NK-92 treated with Interleukin-12 subunit alpha and Interleukin-12 subunit beta, amount 100 ng/mL, for 24 hours (cell line): Measurements from ENCODE around the gene KRTAP2-2.
"Not testable (repeated sequence)": the region's sequence is repeated elsewhere in the genome, so short reads cannot be mapped to it uniquely, and the experiment has no call there.

Experiments
- DNase-seq: peaks from one replicate; lab custom pipeline; 2025; lab: John Stamatoyannopoulos, UW

KRTAP2-2 gene

GRCh38 chr17:41064301-41064700, 9.3 kb upstream of the KRTAP2-2 start:
- DNase-seq: no peak

DNA sequence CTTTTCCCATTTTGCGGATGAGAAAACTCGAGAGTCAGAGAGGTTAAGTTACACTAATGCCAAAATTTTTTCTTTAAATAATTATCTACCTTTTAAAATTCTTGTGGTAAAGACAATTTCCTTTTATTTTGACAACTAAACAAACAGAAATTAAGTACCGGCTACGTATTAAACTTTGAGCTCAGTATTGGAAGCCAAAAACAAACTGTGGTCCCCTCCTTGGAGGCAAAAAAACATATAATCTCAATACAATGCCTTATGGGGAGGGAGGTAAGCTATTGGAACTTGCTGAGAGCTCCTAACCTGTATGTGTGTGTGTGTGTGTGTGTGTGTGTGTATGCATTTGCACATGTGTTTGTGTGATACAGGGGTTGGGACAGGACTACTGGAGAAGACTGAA, 8.4 kb upstream of the KRTAP2-2 start:
- no peak for DNase-seq

GRCh38 chr17:41061964-41062363, 6.9 kb upstream of the KRTAP2-2 start:
- no peak for DNase-seq

GRCh38 chr17:41060052-41060604, 5.1 kb upstream of the KRTAP2-2 start, which contains the start of gene KRTAP2-3:
Gene KRTAP2-3, minus strand, starts transcription at chr17:41060114. Its CDS starts 64 bp downstream, at chr17:41060050.
- no peak for DNase-seq

DNA sequence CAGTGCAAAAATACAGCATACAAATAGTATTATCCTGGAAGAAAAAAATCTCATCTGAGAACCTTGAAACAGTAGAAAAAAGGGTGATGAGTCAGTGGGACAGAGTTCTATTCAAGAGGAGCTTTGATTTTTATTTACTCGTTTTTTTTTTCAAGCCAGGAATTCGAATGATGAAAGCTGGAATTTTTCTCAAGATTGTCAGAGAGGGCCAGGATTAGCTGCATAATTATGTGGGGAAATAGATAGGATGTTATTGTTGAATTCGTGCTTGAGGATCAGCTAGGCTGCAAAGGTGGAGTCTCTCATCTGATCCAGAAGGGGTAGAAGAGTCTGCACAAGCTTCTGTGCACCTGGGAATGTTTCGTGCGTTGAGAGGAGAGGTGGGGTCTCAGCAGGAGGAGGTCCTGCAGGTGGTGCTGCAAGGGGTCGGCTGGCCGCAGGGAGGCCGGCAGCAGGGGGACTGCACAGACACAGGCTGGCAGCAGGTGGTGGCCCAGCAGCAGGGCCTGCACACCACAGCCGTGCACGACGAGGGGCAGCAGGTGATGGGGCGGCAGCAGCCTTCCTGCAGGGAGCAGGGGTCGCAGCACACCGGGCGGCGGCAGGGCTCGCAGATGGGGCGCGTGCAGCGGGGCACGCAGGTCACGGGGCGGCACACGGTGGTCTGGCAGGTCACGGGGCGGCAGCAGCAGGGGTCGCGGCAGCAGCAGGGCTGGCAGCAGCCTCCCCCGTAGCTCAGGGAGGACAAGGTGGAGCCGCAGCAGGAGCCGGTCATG, 4.4 kb upstream of the KRTAP2-2 start:
- DNase-seq: not testable (repeated sequence)

DNA sequence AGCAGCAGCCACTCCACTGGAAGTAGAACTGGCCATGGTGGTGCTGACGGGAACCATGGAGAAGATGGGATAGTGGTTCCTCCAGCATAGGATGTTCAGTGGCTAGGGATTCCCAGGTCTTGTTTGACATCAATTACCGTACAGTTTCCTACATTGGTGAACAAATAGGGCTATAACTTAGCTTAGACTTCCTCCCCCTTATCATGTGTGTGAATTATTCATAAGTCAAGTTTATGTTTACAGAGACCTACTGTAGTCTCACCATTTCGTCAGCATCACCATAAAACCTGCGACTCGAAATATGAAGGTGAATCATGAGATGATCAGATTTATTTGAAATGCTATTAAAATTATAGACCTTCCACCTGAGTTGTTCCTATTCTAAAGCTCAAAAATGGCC, 3.7 kb upstream of the KRTAP2-2 start:
- no peak for DNase-seq

- no peak for DNase-seq
Measured at GRCh38 chr17:41057547-41057946, 2.5 kb upstream of the KRTAP2-2 start.

GRCh38 chr17:41054556-41054955, 474 bp downstream of the KRTAP2-2 start:
- DNase-seq: not testable (repeated sequence)

DNA sequence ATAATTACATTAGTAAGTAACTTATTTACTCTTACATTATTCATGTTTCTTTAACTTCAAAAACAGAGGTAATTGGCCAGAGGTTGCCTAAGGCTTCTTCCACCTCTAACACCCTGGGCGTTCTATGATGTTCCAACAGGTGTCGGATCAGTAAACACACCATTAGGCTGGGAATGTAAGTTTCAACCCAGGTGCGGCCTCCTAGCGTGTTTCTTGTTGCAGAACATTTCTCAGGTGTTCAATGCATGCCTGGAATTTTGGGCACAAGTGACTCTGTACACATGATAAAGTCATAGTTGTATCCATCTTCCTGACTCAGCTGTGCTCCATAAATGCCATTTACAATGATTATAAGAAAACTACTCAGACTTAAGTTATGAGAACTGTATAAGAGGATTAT, 1.0 kb downstream of the KRTAP2-2 start:
- DNase-seq: no peak

DNA sequence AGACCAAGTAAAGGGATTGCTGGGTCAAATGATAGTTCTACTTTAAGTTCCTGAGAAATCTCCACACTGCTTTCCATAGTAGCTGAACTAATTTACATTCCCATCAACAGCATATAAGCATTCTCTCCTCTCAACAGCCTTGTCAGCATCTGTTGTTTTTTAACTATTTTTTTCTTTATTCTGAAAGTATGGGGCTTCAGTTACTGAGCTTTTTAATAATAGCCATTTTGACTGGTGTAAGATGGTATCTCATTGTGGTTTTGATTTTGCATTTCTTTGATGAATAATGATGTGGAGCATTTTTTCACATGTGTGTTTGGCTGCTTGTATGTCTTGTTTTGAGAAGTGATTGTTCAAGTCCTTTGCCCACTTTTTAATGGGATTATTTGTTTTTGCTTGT, 2.5 kb downstream of the KRTAP2-2 start:
- DNase-seq: no peak

DNA sequence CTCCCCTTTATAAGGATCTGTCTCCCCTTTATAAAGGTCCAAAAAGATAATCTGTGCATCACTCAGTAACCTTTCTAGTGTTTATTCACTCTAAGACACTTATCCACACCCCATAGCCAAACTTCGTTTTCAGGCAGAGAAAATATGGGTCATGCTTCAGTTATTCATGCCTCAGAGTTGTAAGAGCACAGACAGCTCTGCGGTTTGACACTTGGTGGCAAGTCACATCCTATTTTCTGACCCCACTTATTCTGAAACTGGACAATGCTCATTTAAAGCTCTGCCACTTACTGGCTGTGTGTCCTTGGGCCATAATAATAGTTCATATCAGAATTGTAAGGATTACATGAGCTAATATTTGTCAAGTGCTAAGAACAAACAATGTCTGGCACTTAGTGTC, 5.9 kb downstream of the KRTAP2-2 start:
- DNase-seq: no peak

GRCh38 chr17:41048441-41048840, 6.6 kb downstream of the KRTAP2-2 start:
- no peak for DNase-seq

GRCh38 chr17:41046735-41047465, 8.1 kb downstream of the KRTAP2-2 start, which contains the start of gene KRTAP2-1:
Gene KRTAP2-1, minus strand, starts transcription at chr17:41047316. Its CDS starts 49 bp downstream, at chr17:41047267.
- DNase-seq: not testable (repeated sequence)

GRCh38 chr17:41042953-41043352, 12.1 kb downstream of the KRTAP2-2 start:
- DNase-seq: no peak

GRCh38 chr17:41040783-41041571, 14.1 kb downstream of the KRTAP2-2 start, which contains the start of gene KRTAP1-1:
Gene KRTAP1-1, minus strand, starts transcription at chr17:41041450. Its CDS starts 53 bp downstream, at chr17:41041397.
- DNase-seq: not testable (repeated sequence)

DNA sequence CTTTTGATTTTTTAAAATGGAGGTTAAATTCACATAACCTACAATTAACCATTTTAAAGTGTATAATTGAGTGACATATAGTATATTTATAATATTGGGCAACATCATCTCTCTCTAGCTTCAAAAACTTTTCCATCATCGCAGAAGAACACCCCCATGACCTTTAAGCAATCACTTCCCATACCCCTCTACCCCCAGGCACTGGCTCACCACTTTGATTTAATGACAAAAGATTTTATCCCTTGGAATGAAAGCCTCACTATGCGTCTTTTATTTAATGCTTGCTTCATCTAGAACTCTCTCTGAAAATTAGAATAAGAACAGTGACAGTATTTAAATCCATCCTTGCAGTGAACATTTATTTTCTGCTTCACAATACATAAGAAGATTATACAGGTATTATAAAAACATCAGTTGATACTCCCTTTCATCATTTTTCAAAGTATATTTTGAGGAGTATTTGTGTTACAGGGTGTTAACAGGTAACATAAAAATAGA, 17.1 kb downstream of the KRTAP2-2 start:
- DNase-seq: no peak

DNA sequence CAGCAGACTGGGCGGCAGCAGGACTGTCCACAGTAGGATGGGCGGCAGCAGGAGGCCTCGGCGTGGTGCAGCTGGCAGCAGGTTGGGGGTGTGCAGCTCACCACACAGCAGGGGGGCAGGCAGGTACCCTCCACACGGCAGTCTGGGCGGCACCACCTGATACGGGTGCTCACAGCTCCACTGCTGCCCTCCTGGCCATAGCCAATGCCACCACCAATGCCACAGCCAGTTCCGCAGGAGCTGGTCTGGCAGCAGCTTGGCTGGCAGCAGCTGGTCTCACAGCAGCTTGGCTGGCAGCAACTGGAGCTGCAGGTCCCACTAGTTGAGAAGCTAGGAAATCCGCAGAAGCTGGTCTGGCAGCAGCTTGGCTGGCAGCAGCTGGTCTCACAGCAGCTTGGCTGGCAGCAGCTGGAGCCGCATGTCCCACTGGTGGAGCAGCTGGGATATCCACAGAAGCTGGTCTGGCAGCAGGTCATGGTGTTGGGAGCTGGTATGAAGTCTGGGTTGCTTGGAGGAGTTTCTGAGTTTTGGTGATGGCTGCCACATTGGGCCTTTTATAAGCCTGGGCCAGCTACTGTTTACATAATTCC, 20.6 kb downstream of the KRTAP2-2 start, which contains the start of gene KRTAP1-3:
KRTAP1-3 (minus strand) TSS at position 529 of the 590 bp plus-strand sequence; CDS start at position 476, 53 bp downstream.
- DNase-seq: not testable (repeated sequence)

- DNase-seq: no peak
Measured at GRCh38 chr17:41029633-41030245, 25.3 kb downstream of the KRTAP2-2 start, which contains the start of gene KRTAP1-4. Gene KRTAP1-4, minus strand, starts transcription at chr17:41030195. Its CDS starts 117 bp downstream, at chr17:41030078.

GRCh38 chr17:41026715-41027471, 28.1 kb downstream of the KRTAP2-2 start, which contains the start of gene KRTAP1-5:
Gene KRTAP1-5, minus strand, starts transcription at chr17:41027208. Its CDS starts 53 bp downstream, at chr17:41027155.
- DNase-seq: no peak

DNA sequence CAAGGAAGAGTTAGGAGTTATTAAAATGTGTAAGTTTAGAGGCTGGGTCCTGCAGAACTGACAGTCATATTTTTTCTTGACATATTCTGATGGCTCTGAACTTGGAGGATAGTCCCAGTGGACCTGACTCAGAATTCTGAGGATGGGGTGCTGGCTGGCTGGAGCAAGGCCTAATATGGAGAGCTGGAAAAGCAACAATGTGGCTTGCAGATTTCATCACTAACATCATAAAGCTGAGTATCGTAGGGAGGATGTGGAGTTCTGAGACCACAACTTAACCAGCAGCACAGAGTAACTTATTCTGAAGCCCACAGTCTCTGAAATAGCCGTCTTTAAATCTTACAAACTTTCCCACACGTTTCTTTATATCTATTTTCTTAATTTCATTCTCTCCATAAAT, 30.3 kb downstream of the KRTAP2-2 start:
- no peak for DNase-seq
